Pancreas (tissue), 10 donors: ENCODE data around the gene CAMK2B. TPM values are rescaled to one million over a fixed set of nuclear protein-coding genes. Genes with fewer than 3 reads are reported as not detected.

ENCODE experiments used
- ATAC-seq, 4 donors: fragments of 200-7000 bp; cut with Tn5 transposase; one replicate each; pipeline versions ENCODE4 v1.8.0 to v1.9.1; 2020; ENCODE audit warnings: mild to moderate bottlenecking in 4 of 4, moderate library complexity in 4 of 4
- DNase-seq, 6 donors: peaks; one replicate each; pipeline ENCODE4 v3.0.0-alpha.2; 2020
- FAIRE-seq: peaks from 2 replicates; lab custom pipeline; 2012; peaks lifted over from hg19 to GRCh38; lab: Jason Lieb, UNC
- H3K27ac ChIP-seq, 4 donors: fragments of 200-600 bp; sonication (generic); 1 replicate in 3 of 4; 2 replicates in 1 of 4; pipeline versions ENCODE4 v1.5.0 to v1.8.0; 2020
- H3K27me3 ChIP-seq, 4 donors: fragments of 200-600 bp; one replicate each; pipeline ENCODE4 v1.8.0; 2021
- H3K36me3 ChIP-seq, 3 donors: fragments of 200-600 bp; sonication (generic) in 1 of 3; one replicate each; pipeline versions ENCODE4 v1.5.0 to v1.8.0; 2020 to 2021
- H3K4me1 ChIP-seq, 3 donors: fragments of 200-600 bp; one replicate each; pipeline ENCODE4 v1.8.0; 2021
- H3K4me3 ChIP-seq, 4 donors: fragments of 200-600 bp; sonication (generic) in 2 of 4; one replicate each; pipeline versions ENCODE4 v1.5.0 to v1.8.0; 2020 to 2021
- H3K9me3 ChIP-seq, 4 donors: fragments of 200-600 bp; one replicate each; pipeline ENCODE4 v1.8.0; 2021
- WGBS, 2 donors: extraction: QIAGEN DNeasy Blood & Tissue Kit; methylation state at CpG; one replicate each; pipeline ENCODE4 v1.1.7; 2013; 5-methylcytosine and 5-hydroxymethylcytosine counted together
- intact Hi-C, 3 donors: fragments of 100-400 bp; cut with DNase I; formaldehyde crosslinking; loops; one replicate each; pipeline versions ENCODE4 v1.11.1 to v1.14.2; 2022
- polyA plus RNA-seq, 2 donors: library from polyadenylated mRNA; stranded (reverse); fragments of 200-250 nt; gene quantifications; one replicate each; pipeline ENCODE4 v1.2.3, GENCODE V29; 2013
- total RNA-seq, 6 donors: library from RNA; stranded (reverse); fragmentation: NEBNext Ultra II Directional in 4 of 6; extraction: Animal tissue kit (Norgen Biotek cat#: 25700) in 4 of 6; gene quantifications; one replicate each; pipeline versions ENCODE4 v1.2.1 to v1.2.4, GENCODE V29; 2021 to 2023
- TF ChIP-seq, protein P1 (sequence below), 4 donors: fragments of 200-600 bp; sonication (generic) in 3 of 4; IDR thresholded peaks; one replicate each; pipeline versions ENCODE4 v1.5.0 to v1.8.0; 2021; ENCODE audit warnings: antibody characterized with exemption in 4 of 4
- donor health status: healthy with polysubstance abuse.
- donor health status: DM: no; HTN: no; CAD: no; lungs with moderate emphysema.
- donor health status: DM: no; HTN: no; CAD: no.
- donor health status: control.
- donor health status: control.
- donor health status: Bipolar disorder and iron deficiency.
- donor health status: DM: yes; HTN: yes; CAD: no.
- donor health status: DM: no; HTN: no; CAD: no.
- donor health status: DM: no; HTN: no; CAD: no.
- donor health status: DM: yes; HTN: yes; CAD: no.

CAMK2B gene
- total and polyA plus RNA-seq, 8 donors = 0.83 to 34.0 (median 2.0) TPM

DNA sequence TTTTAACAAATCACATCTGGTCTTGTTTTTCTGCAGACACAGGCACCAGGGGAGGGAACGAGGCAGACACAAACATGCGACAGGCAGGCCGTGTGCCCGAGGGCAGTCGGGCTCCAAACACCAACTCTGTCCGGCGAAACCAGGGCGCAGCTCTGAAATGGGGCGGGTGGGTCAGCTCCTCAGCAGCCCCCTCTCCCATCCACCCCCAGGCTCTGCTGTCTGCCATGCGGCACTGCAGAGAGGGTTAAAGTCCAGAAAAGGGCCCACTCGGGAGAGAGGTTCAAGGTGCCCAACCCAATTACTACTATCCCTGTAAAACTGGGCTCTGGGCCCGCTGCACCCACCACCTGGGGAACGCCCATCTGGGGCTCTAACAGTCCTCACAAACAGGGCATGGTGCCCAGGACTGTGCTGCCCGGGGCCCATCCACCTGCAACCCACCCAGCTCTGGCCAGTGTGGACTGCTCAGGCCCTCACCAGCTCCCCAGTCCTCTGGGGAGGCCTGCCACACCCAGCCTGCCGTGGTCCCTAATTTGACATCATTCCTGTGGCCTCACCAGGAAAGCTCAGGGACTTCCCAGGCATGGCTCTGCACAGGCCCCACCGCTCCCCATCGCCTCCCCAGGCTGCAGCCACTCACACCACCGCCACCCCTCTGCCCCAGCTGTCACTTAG is 105.9 kb downstream of the CAMK2B start:
- Histone ChIP-seq H3K27me3 (no peaks in the 10 kb centered on the region), H3K9me3 (no peaks in the 10 kb centered on the region), H3K27ac (no peak overlapping the region), H3K4me1 (peaks cover 7 to 18% (median 10%) of the 10 kb centered on the region in 3 donors), H3K36me3 (no peaks in the 10 kb centered on the region), H3K4me3 (no peak overlapping the region)
- ATAC-seq (no peak), FAIRE-seq (no peak), DNase-seq (peak in 3 of 6 donors; percentile 13 to 58 (median 40))
- TF ChIP-seq, protein P1, sequence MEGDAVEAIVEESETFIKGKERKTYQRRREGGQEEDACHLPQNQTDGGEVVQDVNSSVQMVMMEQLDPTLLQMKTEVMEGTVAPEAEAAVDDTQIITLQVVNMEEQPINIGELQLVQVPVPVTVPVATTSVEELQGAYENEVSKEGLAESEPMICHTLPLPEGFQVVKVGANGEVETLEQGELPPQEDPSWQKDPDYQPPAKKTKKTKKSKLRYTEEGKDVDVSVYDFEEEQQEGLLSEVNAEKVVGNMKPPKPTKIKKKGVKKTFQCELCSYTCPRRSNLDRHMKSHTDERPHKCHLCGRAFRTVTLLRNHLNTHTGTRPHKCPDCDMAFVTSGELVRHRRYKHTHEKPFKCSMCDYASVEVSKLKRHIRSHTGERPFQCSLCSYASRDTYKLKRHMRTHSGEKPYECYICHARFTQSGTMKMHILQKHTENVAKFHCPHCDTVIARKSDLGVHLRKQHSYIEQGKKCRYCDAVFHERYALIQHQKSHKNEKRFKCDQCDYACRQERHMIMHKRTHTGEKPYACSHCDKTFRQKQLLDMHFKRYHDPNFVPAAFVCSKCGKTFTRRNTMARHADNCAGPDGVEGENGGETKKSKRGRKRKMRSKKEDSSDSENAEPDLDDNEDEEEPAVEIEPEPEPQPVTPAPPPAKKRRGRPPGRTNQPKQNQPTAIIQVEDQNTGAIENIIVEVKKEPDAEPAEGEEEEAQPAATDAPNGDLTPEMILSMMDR (IDR thresholded peaks at IDR 0.05) = no peak
- WGBS, 2 donors = 96 to 97% methylated on average over 17 to 18 of the region's 18 CpGs
- intact Hi-C loops = no loop called here

DNA sequence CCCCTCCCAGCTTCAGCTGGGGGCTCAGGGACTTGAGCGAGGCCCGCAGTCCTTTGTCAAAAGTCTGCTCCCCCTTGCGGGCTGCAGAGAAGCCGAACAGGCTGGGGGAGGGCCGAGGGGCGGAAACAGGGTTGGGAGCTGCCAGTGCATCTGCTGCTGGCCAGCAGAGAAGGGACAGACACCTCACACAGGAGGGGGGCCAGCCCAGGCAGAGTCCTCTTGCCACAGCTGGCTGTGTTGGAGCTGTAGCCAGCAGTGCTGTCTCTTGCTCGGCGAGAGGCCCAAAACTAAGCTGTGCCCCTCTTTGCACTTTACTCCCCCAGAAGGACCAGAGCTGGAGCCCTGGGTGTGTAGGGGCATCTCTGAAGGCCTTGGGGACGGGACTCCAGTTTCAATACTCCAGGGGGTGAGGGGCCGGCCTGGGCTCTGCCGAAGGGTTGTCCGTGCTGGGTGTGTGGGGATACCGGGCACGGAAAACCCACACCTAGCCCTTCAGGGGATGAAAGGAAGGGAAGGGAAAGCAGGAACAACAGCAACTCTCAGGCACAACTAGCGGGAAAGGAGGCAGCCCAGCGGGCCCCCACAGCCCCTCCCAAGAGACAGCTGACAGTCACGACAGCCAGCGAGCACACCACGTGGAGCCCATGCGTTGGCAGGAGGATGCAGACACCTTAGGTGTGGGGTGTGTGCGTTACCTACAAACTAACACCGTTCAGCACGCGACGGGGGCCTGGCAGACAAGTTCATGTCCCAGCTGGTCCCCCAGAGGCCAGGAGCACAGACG is 106.8 kb downstream of the CAMK2B start:
- intact Hi-C loops = no loop called here
- H3K36me3 ChIP-seq = no peaks in the 10 kb centered on the region
- FAIRE-seq (no peak), ATAC-seq (no peak), DNase-seq (peak in 3 of 6 donors; percentile 19 to 62 (median 50))
- peaks cover 0 to 9% (median 1%) of the 10 kb centered on the region in 3 donors for H3K4me1 ChIP-seq
- no peak overlapping the region for H3K27ac ChIP-seq
- H3K4me3 ChIP-seq = no peak overlapping the region
- no peaks in the 10 kb centered on the region for H3K9me3 ChIP-seq
- 85 to 86% methylated on average over 26 of the region's 26 CpGs for WGBS, 2 donors
- TF ChIP-seq, protein P1 (IDR thresholded peaks at IDR 0.05) = no peak
- no peaks in the 10 kb centered on the region for H3K27me3 ChIP-seq

DNA sequence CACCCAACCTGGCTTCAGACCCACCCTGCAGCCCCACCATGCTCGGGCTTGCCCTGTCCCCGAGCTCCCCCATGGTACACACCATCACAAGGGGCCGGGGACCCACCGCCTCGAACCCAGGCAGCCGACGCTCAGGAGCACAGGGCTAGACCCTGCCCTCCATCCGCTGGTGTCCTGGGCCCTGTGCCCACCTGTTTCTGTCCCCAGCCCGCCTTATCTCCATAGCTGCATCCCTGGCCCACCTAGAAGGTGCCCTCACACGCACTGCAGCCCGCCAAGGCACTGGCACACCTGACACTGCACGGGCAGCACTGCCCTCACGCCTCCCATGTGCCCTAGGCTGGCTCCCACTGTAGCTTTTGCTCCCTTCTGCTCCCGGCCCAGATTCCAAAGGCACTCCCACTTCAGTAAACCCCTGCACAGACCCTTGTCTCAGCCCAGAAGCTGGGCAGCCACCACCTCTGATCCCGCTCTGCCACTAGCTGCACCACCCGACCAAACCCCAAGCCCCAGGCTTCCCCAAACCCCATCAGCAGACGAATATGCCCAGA is 107.5 kb downstream of the CAMK2B start:
- Histone ChIP-seq H3K9me3 (no peaks in the 10 kb centered on the region), H3K36me3 (peaks cover 0 to 5% (median 1%) of the 10 kb centered on the region in 3 donors), H3K27ac (no peak overlapping the region), H3K4me3 (no peak overlapping the region), H3K27me3 (no peaks in the 10 kb centered on the region), H3K4me1 (peaks cover 0 to 2% (median 0%) of the 10 kb centered on the region in 3 donors)
- TF ChIP-seq, protein P1 (IDR thresholded peaks at IDR 0.05) = no peak
- ATAC-seq (no peak), DNase-seq (peak in 3 of 6 donors; percentile 17 to 59 (median 30)), FAIRE-seq (no peak)
- intact Hi-C loops = no loop called here
- 84 to 87% methylated on average over 17 of the region's 17 CpGs for WGBS, 2 donors

DNA sequence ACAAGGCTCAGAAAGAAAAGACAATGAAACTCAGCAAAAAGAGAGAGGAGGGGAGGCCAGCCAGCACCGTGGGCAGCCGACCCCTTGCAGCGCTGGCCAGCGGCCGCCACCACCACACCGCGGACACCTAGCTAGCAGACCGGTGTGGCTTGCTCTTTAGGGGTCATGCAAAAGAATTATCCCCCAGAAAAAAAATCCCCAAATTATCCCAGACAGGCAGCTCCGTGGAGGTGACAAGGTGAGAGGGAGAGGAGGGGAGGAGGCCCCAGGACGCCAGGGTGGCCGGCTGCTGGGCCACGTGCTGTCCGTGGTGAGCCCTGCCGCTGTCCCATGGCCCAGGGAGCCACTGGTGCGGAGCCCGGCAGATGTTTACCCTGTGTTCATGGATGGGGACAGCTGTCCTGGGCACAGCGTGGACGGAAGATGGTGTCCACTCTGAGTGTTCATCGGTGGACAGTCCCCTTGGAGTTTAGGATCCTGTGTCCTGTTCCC is 108.1 kb downstream of the CAMK2B start:
- ATAC-seq = no peak
- TF ChIP-seq, protein P1 (IDR thresholded peaks at IDR 0.05) = no peak
- H3K36me3 ChIP-seq = peaks cover 0 to 10% (median 5%) of the 10 kb centered on the region in 3 donors
- intact Hi-C loops = no loop called here
- no peak overlapping the region for H3K27ac ChIP-seq
- H3K4me3 ChIP-seq = no peak overlapping the region
- FAIRE-seq = no peak
- WGBS, 2 donors = 80 to 82% methylated on average over 19 of the region's 19 CpGs
- H3K9me3 ChIP-seq = no peaks in the 10 kb centered on the region
- H3K4me1 ChIP-seq = no peaks in the 10 kb centered on the region
- peak in 2 of 6 donors; percentile 40 to 50 for DNase-seq
- H3K27me3 ChIP-seq = no peaks in the 10 kb centered on the region
